Hair follicular keratinocyte (primary cell): Measurements from ENCODE around the gene FASTKD2. TPM values are rescaled to one million over a fixed set of nuclear protein-coding genes. Genes with fewer than 3 reads are reported as not detected.

Experiments
- total RNA-seq: library from RNA; depleted of rRNA; stranded (reverse); fragments of >200 nt; gene quantifications from 2 replicates; pipeline ENCODE4 v1.2.3, GENCODE V29; 2015

Gene FASTKD2
- 28.0 and 56.0 TPM in 2 replicates for total RNA-seq

GRCh38 chr2:206765242-206766056 lies at the start of gene FASTKD2, which contains the start of gene MDH1B:
Gene FASTKD2 (plus strand): TSS chr2:206765606. CDS start chr2:206766694, 1,088 bp downstream.
Gene MDH1B (minus strand): TSS chr2:206765328. CDS start chr2:206765271, 57 bp downstream.

GRCh38 chr2:206718296-206718695 lies 47.1 kb upstream of the FASTKD2 start, which contains the start of gene DYTN:
Gene DYTN (minus strand): TSS chr2:206718396. CDS start chr2:206718279, 117 bp downstream.

Other genes starting within 250 kb of the FASTKD2 start
- gene FAM237A, start 123.1 kb upstream of the FASTKD2 start, total RNA-seq: not detected in 2 replicates
- gene DYTN, start 47.2 kb upstream of the FASTKD2 start, total RNA-seq: not detected in 2 replicates
- 0.16 TPM in 1 of 2 replicates, not detected in the other for gene MDH1B, start 278 bp upstream of the FASTKD2 start, total RNA-seq
- gene CPO, start 173.9 kb downstream of the FASTKD2 start, total RNA-seq: not detected in 2 replicates